ENCODE measurements around the gene REXO4.
"Not testable (repeated sequence)": the region's sequence is repeated elsewhere in the genome, so short reads cannot be mapped to it uniquely, and the experiment has no call there.

REXO4 gene

GRCh38 chr9:133420392-133420827 lies 2.6 kb upstream of the REXO4 start:
- no peak for DNase-seq

- DNase-seq = no peak
Measured at GRCh38 chr9:133419005-133419404, 1.2 kb upstream of the REXO4 start.

- no peak for DNase-seq
Measured at GRCh38 chr9:133415170-133415569, 2.6 kb downstream of the REXO4 start.

GRCh38 chr9:133408042-133408441 lies 9.8 kb downstream of the REXO4 start:
- no peak for DNase-seq

- DNase-seq = peak; percentile 49 to 55
Measured at GRCh38 chr9:133406480-133407307, 11.1 kb downstream of the REXO4 start.

GRCh38 chr9:133405508-133406438 lies 12.0 kb downstream of the REXO4 start:
- DNase-seq = no peak

GRCh38 chr9:133404454-133405002 lies 13.3 kb downstream of the REXO4 start:
- DNase-seq = no peak

- DNase-seq = peak; percentile 54 to 76
Measured at GRCh38 chr9:133403766-133404453, 13.9 kb downstream of the REXO4 start.

GRCh38 chr9:133402689-133403088 lies 15.1 kb downstream of the REXO4 start:
- DNase-seq = no peak

GRCh38 chr9:133401588-133401987 lies 16.2 kb downstream of the REXO4 start:
- DNase-seq = no peak

GRCh38 chr9:133400292-133400691 lies 17.5 kb downstream of the REXO4 start:
- DNase-seq = no peak

- DNase-seq = no peak
Measured at GRCh38 chr9:133397895-133398294, 19.9 kb downstream of the REXO4 start.

- DNase-seq = no peak
Measured at GRCh38 chr9:133397370-133397769, 20.4 kb downstream of the REXO4 start.

- no peak for DNase-seq
Measured at GRCh38 chr9:133396952-133397351, 20.9 kb downstream of the REXO4 start.

GRCh38 chr9:133394687-133395271 lies 23.0 kb downstream of the REXO4 start:
- DNase-seq = no peak

GRCh38 chr9:133393399-133393798 lies 24.4 kb downstream of the REXO4 start:
- DNase-seq = no peak

GRCh38 chr9:133392308-133392707 lies 25.5 kb downstream of the REXO4 start:
- not testable (repeated sequence) for DNase-seq

- not testable (repeated sequence) for DNase-seq
Measured at GRCh38 chr9:133391449-133391848, 26.4 kb downstream of the REXO4 start.

- no peak for DNase-seq
Measured at GRCh38 chr9:133390713-133391112, 27.1 kb downstream of the REXO4 start.

GRCh38 chr9:133389562-133389961 lies 28.2 kb downstream of the REXO4 start:
- DNase-seq = no peak

- no peak for DNase-seq
Measured at GRCh38 chr9:133389025-133389557, 28.7 kb downstream of the REXO4 start.

- peak in 1 of 2 experiments; percentile 19 for DNase-seq
Measured at GRCh38 chr9:133387680-133388079, 30.1 kb downstream of the REXO4 start.

All from NCI-H2081 (cell line).